HG02763 (cell line): ENCODE measurements around the gene TMEM263.

Experiments used
- ATAC-seq: cut with Tn5 transposase; IDR thresholded peaks from one replicate; pipeline ENCODE4 v1.9.1; 2021; ENCODE audit warnings: mild to moderate bottlenecking, moderate library complexity; ENCODE audit not compliant: unreplicated experiment

The TMEM263 gene

DNA sequence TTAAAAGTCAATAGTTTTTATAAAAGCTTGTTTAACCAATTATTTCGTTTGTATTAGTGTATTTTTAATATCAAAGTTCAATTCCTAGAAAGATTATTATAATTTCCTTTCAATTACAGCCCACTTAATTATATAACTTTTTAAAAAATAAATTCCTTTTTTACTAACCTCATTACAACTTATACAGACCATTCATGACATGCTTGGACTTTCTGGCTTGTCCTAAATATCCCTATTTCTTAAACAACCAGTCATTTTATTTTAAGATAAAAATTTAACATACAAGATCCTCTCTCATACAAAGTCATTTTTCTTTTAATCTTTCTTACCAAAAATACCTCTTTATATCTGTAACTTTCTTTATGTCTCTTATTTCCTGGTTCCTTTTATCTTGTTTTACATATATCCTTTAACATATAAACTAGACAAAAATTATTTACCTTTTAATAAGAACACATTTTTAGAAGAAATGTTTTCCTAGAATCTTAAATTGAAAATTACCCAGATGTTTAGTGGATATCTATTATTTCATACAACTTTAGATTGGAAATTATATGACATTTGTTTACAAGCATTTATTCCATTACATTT lies 10.4 kb upstream of the TMEM263 start:
- no peak for ATAC-seq

GRCh38 chr12:106947461-106947860 lies 8.2 kb upstream of the TMEM263 start:
- ATAC-seq = no peak

DNA sequence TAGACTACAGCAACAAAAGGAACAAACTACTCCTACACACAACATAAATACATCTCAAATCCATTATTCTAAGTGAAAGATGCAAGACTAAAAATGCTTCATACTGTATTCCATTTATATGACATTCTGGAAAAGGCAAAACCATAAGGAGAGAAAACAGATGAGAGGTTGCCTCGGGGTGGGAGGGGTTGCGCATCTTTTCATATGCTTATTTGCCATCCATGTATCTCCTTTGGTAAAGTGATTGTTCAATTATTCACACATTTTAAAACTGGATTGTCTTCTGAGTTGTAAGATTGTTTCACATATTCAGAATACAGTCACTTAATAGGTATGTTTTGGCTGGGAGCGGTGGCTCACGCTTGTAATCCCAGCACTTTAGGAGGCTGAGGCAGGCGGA lies 5.1 kb upstream of the TMEM263 start:
- no peak for ATAC-seq

GRCh38 chr12:106953352-106954250 lies 2.1 kb upstream of the TMEM263 start:
- ATAC-seq = no peak

DNA sequence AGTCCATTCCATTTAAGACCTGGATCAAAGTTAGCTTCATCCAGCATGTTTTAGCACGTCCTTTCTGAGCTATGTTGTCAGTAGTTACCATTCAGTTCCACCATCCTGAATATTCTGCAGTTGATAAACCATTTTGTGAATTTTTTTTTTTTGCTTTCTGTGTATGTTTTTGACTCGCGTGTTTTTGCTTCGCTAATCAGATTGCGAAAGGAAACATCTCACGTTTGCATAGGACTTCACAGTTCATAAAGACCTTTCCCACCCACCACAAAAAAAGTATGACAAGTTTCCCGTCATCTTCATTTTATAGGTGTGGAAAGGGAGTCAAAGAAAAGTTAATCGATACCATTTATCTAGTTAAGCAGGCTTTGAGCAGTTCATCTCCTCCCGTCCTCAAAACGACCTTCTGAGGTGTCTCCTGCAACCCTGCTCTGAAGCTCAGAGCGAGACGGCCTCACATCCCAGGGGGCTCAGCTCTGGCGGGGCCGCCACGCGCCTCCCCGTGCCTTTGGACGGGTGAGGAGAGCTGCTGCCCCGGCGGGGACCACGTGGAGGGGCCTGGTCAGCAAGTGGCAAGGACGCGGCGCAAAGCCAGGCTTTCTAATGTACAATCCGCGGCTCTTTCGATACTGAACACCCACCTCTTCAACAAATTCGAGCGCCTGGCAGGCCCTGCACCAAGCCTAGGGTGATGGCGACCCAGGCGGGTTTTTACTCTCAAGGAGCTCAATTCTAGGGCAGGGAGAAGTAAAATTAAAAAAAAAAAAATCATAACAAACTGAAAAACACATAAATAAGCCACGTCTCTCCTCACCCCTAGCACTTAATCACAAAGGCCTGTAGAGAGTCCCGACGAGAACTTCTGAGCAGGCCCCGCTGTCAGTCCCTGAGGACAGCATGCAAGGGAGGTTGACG lies 988 bp upstream of the TMEM263 start:
- peak; percentile 8 for ATAC-seq

DNA sequence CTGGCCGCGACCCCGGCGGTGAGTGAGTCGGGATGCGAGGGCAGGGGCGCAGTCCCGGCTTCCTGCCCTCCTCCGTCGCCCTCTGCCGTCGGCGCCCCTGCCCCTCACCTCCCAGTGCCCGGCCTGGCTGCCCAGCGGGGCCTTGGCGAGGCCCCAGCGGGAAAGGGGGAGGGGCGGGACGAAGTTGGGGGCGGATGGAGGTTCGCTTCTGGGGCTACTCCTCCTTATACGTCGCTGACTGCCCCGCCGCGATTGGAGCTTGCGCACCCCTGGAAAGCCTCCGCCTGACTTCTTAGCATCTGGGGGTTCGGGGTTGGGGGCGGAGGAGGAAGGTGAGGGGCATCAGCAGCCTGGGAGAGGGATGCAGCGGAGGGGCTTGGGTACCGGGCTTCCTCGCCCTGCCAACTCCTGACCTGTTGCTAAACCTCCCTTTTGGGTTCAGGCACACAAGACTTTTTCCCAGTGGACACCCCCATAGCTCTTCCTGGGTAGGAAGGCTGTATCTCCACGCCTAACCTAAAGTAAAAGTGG lies 406 bp downstream of the TMEM263 start:
- ATAC-seq = no peak

- ATAC-seq = no peak
These were observed 1.9 kb downstream of the TMEM263 start for GRCh38 chr12:106957583-106957982.

GRCh38 chr12:106960443-106960842 lies 4.7 kb downstream of the TMEM263 start:
- ATAC-seq = no peak

GRCh38 chr12:106962286-106962685 lies 6.6 kb downstream of the TMEM263 start:
- no peak for ATAC-seq

- no peak for ATAC-seq
These were observed 8.8 kb downstream of the TMEM263 start for GRCh38 chr12:106964526-106964925.

DNA sequence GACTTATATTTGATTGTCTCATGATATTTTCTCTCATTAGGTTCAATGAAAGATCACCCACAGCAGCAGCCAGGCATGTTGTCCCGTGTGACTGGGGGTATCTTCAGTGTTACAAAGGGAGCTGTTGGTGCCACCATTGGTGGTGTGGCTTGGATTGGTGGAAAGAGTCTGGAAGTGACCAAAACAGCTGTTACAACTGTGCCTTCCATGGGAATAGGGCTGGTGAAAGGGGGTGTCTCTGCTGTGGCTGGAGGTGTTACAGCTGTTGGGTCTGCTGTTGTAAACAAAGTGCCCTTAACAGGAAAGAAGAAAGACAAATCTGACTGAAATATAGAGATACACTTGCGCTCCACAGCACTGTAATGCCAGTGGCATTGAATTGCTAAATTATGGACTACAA lies 15.4 kb downstream of the TMEM263 start:
- no peak for ATAC-seq

- ATAC-seq = no peak
These were observed 17.8 kb downstream of the TMEM263 start for GRCh38 chr12:106973545-106973944.

DNA sequence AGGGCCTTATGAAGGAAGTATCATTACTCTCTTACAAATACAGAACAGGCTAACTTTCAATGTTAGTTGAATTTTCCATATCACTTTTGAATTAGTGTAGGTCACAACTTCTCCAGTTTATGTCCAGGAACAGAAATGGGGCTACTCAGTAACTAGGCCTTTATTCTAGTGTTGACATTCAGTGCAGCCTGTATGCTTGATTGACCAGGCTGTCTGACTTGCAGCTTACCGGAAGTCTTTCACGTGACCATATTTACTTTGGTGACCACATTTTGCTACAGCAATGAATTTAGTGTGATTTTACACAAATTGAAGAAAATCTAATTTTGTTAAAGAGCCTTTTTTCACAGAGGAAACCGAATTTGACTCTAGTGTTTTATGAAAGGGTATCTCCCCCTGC lies 18.8 kb downstream of the TMEM263 start:
- peak; percentile 68 for ATAC-seq

DNA sequence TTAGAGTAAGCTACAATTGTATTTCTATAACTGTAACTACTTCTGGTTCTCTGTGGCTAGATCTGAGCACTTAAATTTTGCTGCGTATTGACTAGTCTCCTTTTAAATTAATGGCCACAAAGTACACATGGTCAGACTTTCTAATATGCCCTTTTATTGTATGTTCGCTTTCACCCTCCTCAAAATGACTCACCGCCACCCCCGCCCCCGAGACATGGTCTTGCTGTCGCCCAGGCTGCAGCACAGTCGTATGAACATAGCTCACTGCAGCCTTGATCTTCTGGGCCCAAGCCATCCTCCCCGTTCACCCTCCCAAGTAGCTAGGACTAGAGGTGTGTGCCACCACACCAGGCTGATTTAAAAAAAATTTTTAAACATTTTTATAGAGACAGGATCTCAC lies 19.4 kb downstream of the TMEM263 start:
- ATAC-seq = no peak

DNA sequence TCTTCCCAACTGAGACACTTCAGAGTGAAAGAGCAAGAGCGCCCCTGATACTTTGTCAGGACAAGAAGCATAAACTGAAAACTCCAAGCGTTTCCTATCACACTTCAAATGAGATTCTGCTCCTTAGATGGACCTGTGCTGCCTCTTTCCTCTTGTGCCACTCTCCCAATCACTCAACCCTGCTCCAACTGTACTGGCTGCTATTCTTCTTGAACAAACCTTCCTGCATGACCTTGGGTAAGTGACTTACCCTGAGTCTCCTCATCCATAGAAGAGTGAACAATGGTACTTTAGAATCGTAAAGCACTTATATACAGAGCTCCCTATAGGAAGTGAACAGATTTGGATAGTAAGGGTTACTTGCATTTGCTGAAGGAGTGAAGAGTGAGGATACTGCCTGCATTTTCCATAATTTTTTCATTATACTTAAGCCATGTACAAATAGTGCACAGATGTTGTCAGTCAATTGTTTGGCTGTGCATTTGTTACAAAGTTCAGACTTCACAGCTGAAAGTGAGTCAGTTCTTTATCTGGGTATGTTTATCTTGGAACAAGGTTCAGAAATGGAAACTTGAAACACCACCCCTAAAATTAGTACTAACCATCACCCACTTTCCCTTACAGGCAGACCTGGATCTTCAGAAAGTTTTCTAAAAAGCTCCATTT lies 20.4 kb downstream of the TMEM263 start:
- no peak for ATAC-seq

- ATAC-seq = no peak
These were observed 21.0 kb downstream of the TMEM263 start for GRCh38 chr12:106976668-106977067.

- ATAC-seq = no peak
These were observed 22.5 kb downstream of the TMEM263 start for GRCh38 chr12:106978035-106978800.

GRCh38 chr12:106980944-106981343 lies 25.2 kb downstream of the TMEM263 start:
- no peak for ATAC-seq

DNA sequence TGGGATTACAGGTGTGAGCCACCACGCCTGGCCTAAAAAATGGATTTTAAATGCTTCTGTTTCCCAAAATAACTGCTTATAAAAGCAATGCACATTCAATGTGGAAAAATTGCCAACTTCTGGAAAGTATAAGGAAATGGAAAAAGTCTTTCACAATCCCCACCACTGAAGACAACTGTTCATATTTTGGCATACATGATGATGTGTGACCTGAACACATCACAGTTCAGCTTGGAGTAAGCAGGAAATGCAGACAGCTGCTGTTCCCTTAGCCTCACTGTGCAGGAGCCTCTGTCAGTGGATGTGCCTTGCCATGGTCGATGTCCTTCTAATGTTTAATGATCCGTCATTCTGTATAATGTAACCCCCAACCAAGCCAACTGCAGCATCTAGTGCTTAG lies 26.1 kb downstream of the TMEM263 start:
- ATAC-seq = no peak

- no peak for ATAC-seq
These were observed 26.5 kb downstream of the TMEM263 start for GRCh38 chr12:106982229-106982628.
